Measurements from ENCODE around the gene FOXN3. TPM values are rescaled to one million over a fixed set of nuclear protein-coding genes. Genes with fewer than 3 reads are reported as not detected.

Gene FOXN3
- total and polyA plus RNA-seq, 10 donors = 9.2 to 121 (median 98.3) TPM

GRCh38 chr14:89123851-89124250 is 293.2 kb downstream of the FOXN3 start:
- Histone ChIP-seq H3K27me3 (replicated peaks in 1 of 7) (no peaks in the 10 kb centered on the region), H3K27ac (no peak overlapping the region), H3K9me3 (peaks cover 0 to 17% (median 11%) of the 10 kb centered on the region in 8 donors), H3K4me3 (no peak overlapping the region), H3K4me1 (no peaks in the 10 kb centered on the region), H3K36me3 (no peaks in the 10 kb centered on the region)
- no peak for DNase-seq
- WGBS, 5 donors = 50 to 73% (median 59%) methylated on average over 1 of the region's 1 CpG
- intact Hi-C loops (cut with DNase I; ENCODE audit: low total_unique reads) = no loop called here
- TF ChIP-seq POLR2AphosphoS5 (IDR thresholded peaks at IDR 0.05) (no peak), CTCF (IDR thresholded peaks at IDR 0.05 in 8 of 11, conservative IDR thresholded peaks at IDR 0.05 in 3 of 11) (no peak), POLR2A (IDR thresholded peaks at IDR 0.05) (no peak)

- no peak overlapping the region for H3K4me3 ChIP-seq
- intact Hi-C loops (cut with DNase I; ENCODE audit: low total_unique reads) = no loop called here
Measured at GRCh38 chr14:89123215-89123614, 293.8 kb downstream of the FOXN3 start.

GRCh38 chr14:89121968-89122620 is 294.9 kb downstream of the FOXN3 start:
- Histone ChIP-seq H3K9me3 (peaks cover 0 to 18% (median 12%) of the 10 kb centered on the region in 8 donors), H3K27me3 (replicated peaks in 1 of 7) (no peaks in the 10 kb centered on the region), H3K27ac (no peak overlapping the region), H3K4me3 (no peak overlapping the region), H3K36me3 (no peaks in the 10 kb centered on the region), H3K4me1 (no peaks in the 10 kb centered on the region)
- intact Hi-C loops (cut with DNase I; ENCODE audit: low total_unique reads) = no loop called here
- WGBS, 5 donors = 45 to 56% (median 54%) methylated on average over 4 of the region's 4 CpGs
- DNase-seq = no peak
- no peak for TF ChIP-seq POLR2AphosphoS5 (IDR thresholded peaks at IDR 0.05)
- no peak for TF ChIP-seq CTCF (IDR thresholded peaks at IDR 0.05 in 8 of 11, conservative IDR thresholded peaks at IDR 0.05 in 3 of 11)
- no peak for TF ChIP-seq POLR2A (IDR thresholded peaks at IDR 0.05)

More at GRCh38 chr14:89123215-89123614, 293.8 kb downstream of the FOXN3 start:
- Histone ChIP-seq H3K36me3 (no peaks in the 10 kb centered on the region), H3K9me3 (peaks cover 0 to 18% (median 12%) of the 10 kb centered on the region in 8 donors), H3K4me1 (no peaks in the 10 kb centered on the region), H3K27me3 (replicated peaks in 1 of 7) (no peaks in the 10 kb centered on the region), H3K27ac (no peak overlapping the region)
- DNase-seq = no peak
- no peak for TF ChIP-seq POLR2A (IDR thresholded peaks at IDR 0.05)
- TF ChIP-seq CTCF (IDR thresholded peaks at IDR 0.05 in 8 of 11, conservative IDR thresholded peaks at IDR 0.05 in 3 of 11) = no peak
- TF ChIP-seq POLR2AphosphoS5 (IDR thresholded peaks at IDR 0.05) = no peak
- WGBS, 5 donors = 90 to 95% (median 91%) methylated on average over 10 of the region's 10 CpGs

- Histone ChIP-seq H3K4me1 (no peaks in the 10 kb centered on the region), H3K36me3 (no peaks in the 10 kb centered on the region), H3K27ac (no peak overlapping the region), H3K4me3 (no peak overlapping the region), H3K9me3 (peaks cover 0 to 18% (median 12%) of the 10 kb centered on the region in 8 donors), H3K27me3 (replicated peaks in 1 of 7) (peaks cover 0 to 4% (median 0%) of the 10 kb centered on the region in 7 donors)
- no peak for DNase-seq
- WGBS, 5 donors = 79 to 91% (median 90%) methylated on average over 5 of the region's 5 CpGs
- TF ChIP-seq CTCF (IDR thresholded peaks at IDR 0.05 in 8 of 11, conservative IDR thresholded peaks at IDR 0.05 in 3 of 11) (no peak), POLR2AphosphoS5 (IDR thresholded peaks at IDR 0.05) (no peak), POLR2A (IDR thresholded peaks at IDR 0.05) (no peak)
- intact Hi-C loops (cut with DNase I; ENCODE audit: low total_unique reads) = no loop called here
Measured at GRCh38 chr14:89117012-89117411, 300.0 kb downstream of the FOXN3 start.
